ENCODE measurements around the gene SPSB1.

GRCh38 chr1:9302745-9303524, 10.2 kb downstream of the SPSB1 start:
- TF ChIP-seq POLR2A (IDR thresholded peaks at IDR 0.05): no peak
- TF ChIP-seq CTCF (IDR thresholded peaks at IDR 0.05): no peak

Data from Peyer's patch (tissue), 4 donors.